ENCODE measurements around the gene HLA-A.

- TF ChIP-seq, protein P1, sequence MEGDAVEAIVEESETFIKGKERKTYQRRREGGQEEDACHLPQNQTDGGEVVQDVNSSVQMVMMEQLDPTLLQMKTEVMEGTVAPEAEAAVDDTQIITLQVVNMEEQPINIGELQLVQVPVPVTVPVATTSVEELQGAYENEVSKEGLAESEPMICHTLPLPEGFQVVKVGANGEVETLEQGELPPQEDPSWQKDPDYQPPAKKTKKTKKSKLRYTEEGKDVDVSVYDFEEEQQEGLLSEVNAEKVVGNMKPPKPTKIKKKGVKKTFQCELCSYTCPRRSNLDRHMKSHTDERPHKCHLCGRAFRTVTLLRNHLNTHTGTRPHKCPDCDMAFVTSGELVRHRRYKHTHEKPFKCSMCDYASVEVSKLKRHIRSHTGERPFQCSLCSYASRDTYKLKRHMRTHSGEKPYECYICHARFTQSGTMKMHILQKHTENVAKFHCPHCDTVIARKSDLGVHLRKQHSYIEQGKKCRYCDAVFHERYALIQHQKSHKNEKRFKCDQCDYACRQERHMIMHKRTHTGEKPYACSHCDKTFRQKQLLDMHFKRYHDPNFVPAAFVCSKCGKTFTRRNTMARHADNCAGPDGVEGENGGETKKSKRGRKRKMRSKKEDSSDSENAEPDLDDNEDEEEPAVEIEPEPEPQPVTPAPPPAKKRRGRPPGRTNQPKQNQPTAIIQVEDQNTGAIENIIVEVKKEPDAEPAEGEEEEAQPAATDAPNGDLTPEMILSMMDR (conservative IDR thresholded peaks at IDR 0.05 in 1 of 2, IDR thresholded peaks at IDR 0.05 in 1 of 2; ENCODE audit: extremely low read depth in 1 of 2, insufficient read depth in 1 of 2, low read depth in 1 of 2, low read length in 2 of 2), result no peak
- TF ChIP-seq EZH2 (IDR thresholded peaks at IDR 0.05; ENCODE audit: borderline replicate concordance, low read length), result no peak
Observed at GRCh38 chr6:29919506-29920445, 22.6 kb upstream of the HLA-A start.

All from mammary epithelial cell (primary cell).